H9 (cell line): ENCODE data around the gene CADPS. TPM values are rescaled to one million over a fixed set of nuclear protein-coding genes. Genes with fewer than 3 reads are reported as not detected.

Experiments used
- DNase-seq: peaks from one replicate; pipeline ENCODE4 v3.0.0-alpha.2; 2017
- H2AFZ ChIP-seq: one replicate; pipeline ENCODE4 v1.6.1; 2013; ENCODE audit warnings: mild to moderate bottlenecking, low read length, control low read depth, moderate library complexity
- H2AK5ac ChIP-seq: 2 replicates; pipeline ENCODE4 v1.6.1; 2013; ENCODE audit warnings: low read length, control low read depth, mixed read lengths; ENCODE audit not compliant: insufficient read length
- H2BK120ac ChIP-seq: one replicate; pipeline ENCODE4 v1.6.1; 2013; ENCODE audit warnings: low read depth, mild to moderate bottlenecking, low read length, control low read depth, inconsistent platforms; ENCODE audit not compliant: poor library complexity, severe bottlenecking
- H2BK12ac ChIP-seq: 2 replicates; pipeline ENCODE4 v1.6.1; 2013; ENCODE audit warnings: low read length, control low read depth, mixed read lengths, low read depth; ENCODE audit not compliant: insufficient read length
- H2BK15ac ChIP-seq: 2 replicates; pipeline ENCODE4 v1.6.1; 2013; ENCODE audit warnings: low read depth, low read length, control low read depth
- H2BK20ac ChIP-seq: one replicate; pipeline ENCODE4 v1.6.1; 2013; ENCODE audit warnings: low read depth, mild to moderate bottlenecking, low read length, control low read depth, inconsistent platforms; ENCODE audit not compliant: poor library complexity, severe bottlenecking
- H2BK5ac ChIP-seq: 2 replicates; pipeline ENCODE4 v1.6.1; 2013; ENCODE audit warnings: low read length, control low read depth, mixed read lengths; ENCODE audit not compliant: insufficient read length
- H3K14ac ChIP-seq: 2 replicates; pipeline ENCODE4 v1.6.1; 2013; ENCODE audit warnings: low read length, control low read depth; ENCODE audit not compliant: insufficient read depth
- H3K18ac ChIP-seq: 2 replicates; pipeline ENCODE4 v1.6.1; 2013; ENCODE audit warnings: low read depth, mild to moderate bottlenecking, mixed read lengths, low read length, control low read depth; ENCODE audit not compliant: insufficient read length
- H3K23ac ChIP-seq: 2 replicates; pipeline ENCODE4 v1.6.1; 2013; ENCODE audit warnings: low read length, control low read depth, mixed read lengths, low read depth; ENCODE audit not compliant: insufficient read length
- H3K23me2 ChIP-seq: 2 replicates; pipeline ENCODE4 v1.6.1; 2013; ENCODE audit warnings: low read depth, mild to moderate bottlenecking, mixed read lengths, low read length, control low read depth; ENCODE audit not compliant: insufficient read length, poor library complexity, severe bottlenecking
- H3K27ac ChIP-seq: 2 replicates; pipeline ENCODE4 v1.5.1; 2013; ENCODE audit warnings: low read length, control low read depth, mixed read lengths, low read depth; ENCODE audit not compliant: insufficient read length
- H3K27me3 ChIP-seq: 2 replicates; pipeline ENCODE4 v1.6.1; 2013; ENCODE audit warnings: low read length, control low read depth, inconsistent platforms; ENCODE audit not compliant: insufficient read depth
- H3K4ac ChIP-seq: 2 replicates; pipeline ENCODE4 v1.6.1; 2013; ENCODE audit warnings: low read depth, mild to moderate bottlenecking, control low read depth, inconsistent platforms, low read length, moderate library complexity
- H3K4me1 ChIP-seq: 2 replicates; pipeline ENCODE4 v1.6.1; 2013; ENCODE audit warnings: low read length, control low read depth, inconsistent platforms; ENCODE audit not compliant: insufficient read depth
- H3K4me2 ChIP-seq: 2 replicates; pipeline ENCODE4 v1.6.1; 2013; ENCODE audit warnings: low read length, control low read depth, mixed read lengths; ENCODE audit not compliant: insufficient read length, insufficient read depth
- H3K56ac ChIP-seq: 2 replicates; pipeline ENCODE4 v1.6.1; 2013; ENCODE audit warnings: low read depth, mild to moderate bottlenecking, mixed read lengths, low read length, control low read depth; ENCODE audit not compliant: insufficient read length
- H3K79me1 ChIP-seq: 2 replicates; pipeline ENCODE4 v1.6.1; 2013; ENCODE audit warnings: low read depth, mild to moderate bottlenecking, moderate library complexity, low read length, control low read depth, inconsistent platforms; ENCODE audit not compliant: insufficient read depth, poor library complexity, severe bottlenecking
- H3K79me2 ChIP-seq: 2 replicates; pipeline ENCODE4 v1.6.1; 2013; ENCODE audit warnings: low read length, control low read depth, inconsistent platforms; ENCODE audit not compliant: insufficient read depth
- H3K9ac ChIP-seq: 2 replicates; pipeline ENCODE4 v1.6.1; 2013; ENCODE audit warnings: low read length, control low read depth, mixed read lengths; ENCODE audit not compliant: insufficient read length; ENCODE audit errors: extremely low read depth
- H3K9me3 ChIP-seq: one replicate; pipeline ENCODE4 v1.6.1; 2013; ENCODE audit warnings: low read depth, low read length, inconsistent platforms; ENCODE audit not compliant: control insufficient read depth
- H3T11ph ChIP-seq: one replicate; pipeline ENCODE4 v1.6.1; 2013; ENCODE audit warnings: mild to moderate bottlenecking, low read length, control low read depth, inconsistent platforms
- H4K20me1 ChIP-seq: one replicate; pipeline ENCODE4 v1.6.1; 2013; ENCODE audit not compliant: control insufficient read depth, insufficient read length, insufficient read depth
- H4K5ac ChIP-seq: 2 replicates; pipeline ENCODE4 v1.6.1; 2013; ENCODE audit warnings: low read depth, mild to moderate bottlenecking, mixed read lengths, low read length, control low read depth; ENCODE audit not compliant: insufficient read length
- H4K8ac ChIP-seq: replicated peaks from 2 replicates; pipeline ENCODE4 v1.6.1; 2013; ENCODE audit warnings: low read length, control low read depth, mixed read lengths, low read depth; ENCODE audit not compliant: insufficient read length
- H4K91ac ChIP-seq: 2 replicates; pipeline ENCODE4 v1.6.1; 2013; ENCODE audit warnings: low read depth, mild to moderate bottlenecking, moderate library complexity, mixed read lengths, low read length, control low read depth; ENCODE audit not compliant: insufficient read length
- H3K27ac Mint-ChIP-seq, 3 experiments: 2 replicates in 2 of 3; 3 replicates in 1 of 3; pipeline ENCODE4 v1.8.0; 2020 to 2021; ENCODE audit warnings: mixed read lengths in 3 of 3, mild to moderate bottlenecking in 1 of 3, moderate library complexity in 1 of 3
- H3K27me3 Mint-ChIP-seq: 2 replicates; pipeline ENCODE4 v1.8.0; 2021; ENCODE audit warnings: low read depth, mild to moderate bottlenecking, moderate library complexity, mixed read lengths
- H3K36me3 Mint-ChIP-seq, 3 experiments: 2 replicates in 2 of 3; 3 replicates in 1 of 3; pipeline ENCODE4 v1.8.0; 2020 to 2021; ENCODE audit warnings: low read depth in 3 of 3, mixed read lengths in 3 of 3; ENCODE audit not compliant: insufficient read depth in 1 of 3
- H3K4me1 Mint-ChIP-seq, 2 experiments: 2 replicates each; pipeline ENCODE4 v1.8.0; 2020; ENCODE audit warnings: mixed read lengths in 2 of 2
- H3K4me3 Mint-ChIP-seq, 2 experiments: 2 replicates in 1 of 2; 3 replicates in 1 of 2; pipeline ENCODE4 v1.8.0; 2020 to 2021; ENCODE audit warnings: mild to moderate bottlenecking in 2 of 2, mixed read lengths in 2 of 2, moderate library complexity in 1 of 2
- H3K9me3 Mint-ChIP-seq, 2 experiments: 2 replicates in 1 of 2; 3 replicates in 1 of 2; pipeline ENCODE4 v1.8.0; 2020; ENCODE audit warnings: mild to moderate bottlenecking in 2 of 2, mixed read lengths in 2 of 2, moderate library complexity in 1 of 2
- CTCF ChIP-seq: fragments of 200-600 bp; sonication (generic); conservative IDR thresholded peaks from 3 replicates; pipeline ENCODE4 v1.8.0; 2021; ENCODE audit warnings: antibody characterized with exemption, mild to moderate bottlenecking
- WGBS: extraction: QIAGEN DNeasy Blood & Tissue Kit; methylation state at CpG from one replicate; pipeline ENCODE4 v1.1.7; 2013; ENCODE audit warnings: missing lambda C conversion rate, low lambda C conversion rate, mixed read lengths; ENCODE audit not compliant: insufficient read length; ENCODE audit errors: extremely low coverage; 5-methylcytosine and 5-hydroxymethylcytosine counted together
- total RNA-seq: library from RNA; stranded (reverse); gene quantifications from 2 replicates; pipeline ENCODE4 v1.2.1, GENCODE V29; 2021

The CADPS gene
- total RNA-seq, 1 experiment from 2014 or later: 6.6 TPM

GRCh38 chr3:62638316-62638715, 236.9 kb downstream of the CADPS start:
- Histone ChIP-seq H3K79me2 (no peaks in the 10 kb centered on the region), H3K27ac (no peak overlapping the region), H2AFZ (no peak overlapping the region), H3K9me3 (no peaks in the 10 kb centered on the region), H3T11ph (no peak overlapping the region), H3K23me2 (no peaks in the 10 kb centered on the region), H4K5ac (no peak overlapping the region), H3K9ac (no peak overlapping the region), H2BK15ac (no peak overlapping the region), H4K91ac (no peak overlapping the region), H2AK5ac (no peak overlapping the region), H3K27me3 (no peaks in the 10 kb centered on the region), H3K79me1 (no peaks in the 10 kb centered on the region), H3K56ac (no peak overlapping the region), H3K18ac (no peak overlapping the region), H3K4me1 (no peaks in the 10 kb centered on the region), H3K4me2 (no peak overlapping the region), H2BK12ac (no peak overlapping the region), H2BK120ac (no peak overlapping the region), H2BK5ac (no peak overlapping the region), H3K23ac (no peak overlapping the region), H4K20me1 (no peaks in the 10 kb centered on the region), H2BK20ac (no peak overlapping the region), H3K4ac (no peak overlapping the region), H3K14ac (no peak overlapping the region), H4K8ac (no peak overlapping the region)
- H3K27me3 Mint-ChIP-seq: no peaks in the 10 kb centered on the region
- H3K4me3 Mint-ChIP-seq: no peak overlapping the region
- H3K27ac Mint-ChIP-seq: no peak overlapping the region
- no peak for DNase-seq
- H3K9me3 Mint-ChIP-seq: no peaks in the 10 kb centered on the region
- TF ChIP-seq CTCF: no peak
- WGBS: no CpG with 5 or more reads among the region's 2 CpGs
- H3K4me1 Mint-ChIP-seq: peaks cover 6 to 11% of the 10 kb centered on the region in 2 experiments
- H3K36me3 Mint-ChIP-seq: no peaks in the 10 kb centered on the region
